ENCODE measurements around the gene UNKL.
"Not testable (repeated sequence)": the region's sequence is repeated elsewhere in the genome, so short reads cannot be mapped to it uniquely, and the experiment has no call there.

The UNKL gene

GRCh38 chr16:1335211-1335971, 79.1 kb downstream of the UNKL start:
- no peak for DNase-seq

- no peak for DNase-seq
Observed at GRCh38 chr16:1334739-1335138, 79.8 kb downstream of the UNKL start.

GRCh38 chr16:1333854-1334700, 80.4 kb downstream of the UNKL start:
- DNase-seq = no peak

- no peak for DNase-seq
Observed at GRCh38 chr16:1333149-1333812, 81.2 kb downstream of the UNKL start, which contains the start of gene BAIAP3. Gene BAIAP3 (plus strand): TSS chr16:1333645. CDS start chr16:1338550, 4,905 bp downstream.

GRCh38 chr16:1332618-1333148, 81.8 kb downstream of the UNKL start:
- DNase-seq = no peak

- DNase-seq = no peak
Observed at GRCh38 chr16:1331712-1332617, 82.5 kb downstream of the UNKL start.

GRCh38 chr16:1330931-1331711, 83.4 kb downstream of the UNKL start:
- no peak for DNase-seq

- DNase-seq = peak in 1 of 2 experiments; percentile 45
Observed at GRCh38 chr16:1330260-1330914, 84.1 kb downstream of the UNKL start.

GRCh38 chr16:1328961-1329360, 85.5 kb downstream of the UNKL start:
- not testable (repeated sequence) for DNase-seq

- DNase-seq = not testable (repeated sequence)
Observed at GRCh38 chr16:1328136-1328535, 86.4 kb downstream of the UNKL start.

GRCh38 chr16:1327619-1327947, 86.9 kb downstream of the UNKL start:
- DNase-seq = no peak

- DNase-seq = no peak
Observed at GRCh38 chr16:1326946-1327618, 87.4 kb downstream of the UNKL start.

- DNase-seq = no peak
Observed at GRCh38 chr16:1326391-1326790, 88.1 kb downstream of the UNKL start.

- DNase-seq = no peak
Observed at GRCh38 chr16:1325673-1326371, 88.7 kb downstream of the UNKL start.

GRCh38 chr16:1325261-1325660, 89.2 kb downstream of the UNKL start:
- no peak for DNase-seq

GRCh38 chr16:1324286-1324826, 90.1 kb downstream of the UNKL start:
- no peak for DNase-seq

GRCh38 chr16:1323296-1324239, 90.9 kb downstream of the UNKL start:
- DNase-seq = no peak

GRCh38 chr16:1322407-1322806, 92.1 kb downstream of the UNKL start:
- DNase-seq = no peak

Data from NCI-H187 (cell line).